Measurements from ENCODE around the gene MCOLN2.

MCOLN2 gene

DNA sequence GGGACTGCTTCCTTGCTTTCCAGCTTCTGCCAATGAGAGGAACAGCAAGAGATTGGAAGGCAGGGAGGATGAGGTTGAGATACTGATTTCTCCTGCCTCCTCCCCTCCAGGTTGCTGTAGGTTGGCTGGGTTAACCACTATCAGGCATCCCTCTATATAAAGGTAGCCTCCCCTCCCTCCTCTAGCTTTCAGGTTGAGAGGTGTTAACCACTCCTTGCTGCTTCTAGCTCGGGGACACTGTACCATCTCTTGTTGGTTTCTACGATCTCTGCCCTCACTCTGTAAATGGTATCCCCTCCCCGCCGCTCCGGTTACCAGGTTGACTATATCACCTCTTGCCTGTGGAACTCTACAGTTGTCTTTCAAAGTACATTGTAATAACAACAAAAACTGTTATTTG lies 120.6 kb downstream of the MCOLN2 start:
- no peaks in the 10 kb centered on the region for H3K4me1 ChIP-seq (ENCODE audit: control extremely low read depth in 1 of 4, control insufficient read depth in 4 of 4, insufficient read depth in 4 of 4, low read length in 3 of 4)
- peaks cover 0 to 7% (median 0%) of the 10 kb centered on the region in 5 experiments for H3K9me3 ChIP-seq (ENCODE audit: control extremely low read depth in 1 of 5, control insufficient read depth in 4 of 5, insufficient read depth in 2 of 5, low read depth in 1 of 5, low read length in 4 of 5)
- peaks cover 0 to 2% (median 0%) of the 10 kb centered on the region in 4 experiments for H3K36me3 ChIP-seq (ENCODE audit: control insufficient read depth in 4 of 4, insufficient read depth in 4 of 4, low read length in 3 of 4)
- DNase-seq, result no peak
- H3K27me3 ChIP-seq (replicated peaks in 2 of 5; ENCODE audit: control insufficient read depth in 4 of 5, insufficient read depth in 5 of 5, low read length in 4 of 5), result peaks cover 0 to 3% (median 0%) of the 10 kb centered on the region in 5 experiments
- H3K27ac ChIP-seq (ENCODE audit: insufficient read depth in 1 of 2, low read depth in 1 of 2, low read length in 2 of 2, poor library complexity in 1 of 2, severe bottlenecking in 2 of 2), result no peak overlapping the region
- no peak overlapping the region for H3K4me3 ChIP-seq (ENCODE audit: control insufficient read depth in 1 of 7, extremely low read depth in 1 of 7, insufficient read depth in 4 of 7, low read depth in 2 of 7, low read length in 6 of 7)
- ChIA-PET POLR2A (no interaction called here), CTCF (no interaction called here)
- 100% methylated on average over 3 of the region's 5 CpGs for WGBS (ENCODE audit: insufficient coverage)

Measured in common myeloid progenitor, CD34-positive (primary cell).